Heart left ventricle (tissue), 16 donors: ENCODE data around the gene STK16. TPM values are rescaled to one million over a fixed set of nuclear protein-coding genes. Genes with fewer than 3 reads are reported as not detected.

Source experiments
- ATAC-seq, 4 donors: fragments of 200-7000 bp; cut with Tn5 transposase; one replicate each; pipeline ENCODE4 v1.9.1; 2020 to 2022; ENCODE audit warnings: moderate library complexity in 4 of 4, mild to moderate bottlenecking in 3 of 4, moderate number of reproducible peaks in 1 of 4
- DNase-seq, 5 donors: peaks; one replicate each; pipeline ENCODE4 v3.0.0-alpha.2; 2020
- H3K27ac ChIP-seq, 12 donors: fragments of 200-600 bp; sonication (generic) in 4 of 12; one replicate each; pipeline versions ENCODE4 v1.5.0 to v1.8.0; 2016 to 2022; ENCODE audit warnings: mild to moderate bottlenecking in 2 of 12
- H3K27me3 ChIP-seq, 9 donors: fragments of 200-600 bp; sonication (generic) in 2 of 9; one replicate each; pipeline versions ENCODE4 v1.5.1 to v1.8.0; 2016 to 2022; ENCODE audit warnings: mild to moderate bottlenecking in 3 of 9
- H3K36me3 ChIP-seq, 9 donors: fragments of 200-600 bp; sonication (generic) in 2 of 9; one replicate each; pipeline versions ENCODE4 v1.5.0 to v1.8.0; 2018 to 2022; ENCODE audit warnings: mild to moderate bottlenecking in 2 of 9
- H3K4me1 ChIP-seq, 12 donors: fragments of 200-600 bp; sonication (generic) in 4 of 12; one replicate each; pipeline versions ENCODE4 v1.5.0 to v1.8.0; 2016 to 2022; ENCODE audit warnings: mild to moderate bottlenecking in 3 of 12
- H3K4me3 ChIP-seq, 12 donors: fragments of 200-600 bp; sonication (generic) in 4 of 12; one replicate each; pipeline versions ENCODE4 v1.5.0 to v1.8.0; 2017 to 2022; ENCODE audit warnings: mild to moderate bottlenecking in 9 of 12, moderate library complexity in 4 of 12
- H3K9me3 ChIP-seq, 12 donors: fragments of 200-600 bp; sonication (generic) in 4 of 12; one replicate each; pipeline versions ENCODE4 v1.5.0 to v1.8.0; 2016 to 2022; ENCODE audit warnings: mild to moderate bottlenecking in 1 of 12
- CTCF ChIP-seq, 12 donors: fragments of 200-600 bp; sonication (generic) in 4 of 12; IDR thresholded peaks; one replicate each; pipeline versions ENCODE4 v1.5.0 to v1.8.0; 2018 to 2022; ENCODE audit warnings: antibody characterized with exemption in 12 of 12, mild to moderate bottlenecking in 5 of 12
- POLR2A ChIP-seq, 2 donors: fragments of 450-650 bp; IDR thresholded peaks; one replicate each; pipeline ENCODE4 v1.6.1; 2017; ENCODE audit warnings: antibody characterized with exemption in 2 of 2, mild to moderate bottlenecking in 2 of 2, moderate library complexity in 2 of 2
- WGBS, 4 donors: extraction: QIAGEN DNeasy Blood & Tissue Kit in 2 of 4; methylation state at CpG; one replicate each; pipeline versions ENCODE4 v1.1.5 to v1.1.7; 2013 to 2018; 5-methylcytosine and 5-hydroxymethylcytosine counted together
- intact Hi-C, 10 donors: fragments of 100-400 bp; cut with DNase I; formaldehyde crosslinking; loops; one replicate each; pipeline versions ENCODE4 v1.11.1 to v1.14.2; 2022
- polyA plus RNA-seq, 2 donors: library from polyadenylated mRNA; stranded (reverse); fragments of 200-250 nt; gene quantifications; one replicate each; pipeline ENCODE4 v1.2.3, GENCODE V29; 2013
- total RNA-seq, 9 donors: library from RNA; depleted of rRNA in 2 of 9; stranded (reverse); fragments of >200 nt in 2 of 9; fragmentation: NEBNext Ultra II Directional in 3 of 9; extraction: Animal tissue kit (Norgen Biotek cat#: 25700) in 3 of 9; gene quantifications; one replicate each; pipeline versions ENCODE4 v1.1.0 to v1.2.4, GENCODE V29; 2016 to 2023
- donor health status: ischemic (EF 13 %, LVEDD 7.1; RV severe dilation, severe dysfunction).
- donor health status: healthy with polysubstance abuse.
- donor health status: DM: no; HTN: yes; CAD: no.
- donor health status: DM: no; HTN: no; CAD: no.
- donor health status: ischemic (EF 25% LVEDD 6.9; RV normal size, moderate dysfunction).
- donor health status: ischemic (EF 25% LVEDD 5.7; RV mildly dilated, moderate dysfunction).
- donor health status: healthy.
- donor health status: DM: yes; HTN: yes; CAD: no.
- donor health status: ischemic (EF 35%, LVEDD 5.7; RV mildly dilated, moderate dysfunction).
- donor health status: nonischemic (EF 11% LVEDD 7.7; RV severe dilation, severe dysfunction).
- donor health status: DM: yes; HTN: yes; CAD: no.
- donor health status: PGD.
- donor health status: ischemic (EF 29% LVEDD 5.4; RV normal size, mild dysfunction).
- donor health status: nonischemic (EF 23%, LVEDD 6.1; RV moderate dilation, normal function).

STK16 gene
- total and polyA plus RNA-seq, 11 donors = 13.8 to 31.6 (median 19.1) TPM

- Histone ChIP-seq H3K36me3 (peaks cover 5 to 67% (median 62%) of the 10 kb centered on the region in 9 donors), H3K4me3 (no peak overlapping the region), H3K9me3 (no peaks in the 10 kb centered on the region), H3K27ac (no peak overlapping the region), H3K27me3 (no peaks in the 10 kb centered on the region), H3K4me1 (peaks cover 6 to 45% (median 33%) of the 10 kb centered on the region in 12 donors)
- intact Hi-C loops = loop anchor here in 1 of 10 donors (10.0 kb wide), 1 partner anchor 46 kb away; the partner anchor contains the start of genes CNPPD1, RETREG2 and SLC23A3
- 88 to 93% (median 89%) methylated on average over 19 of the region's 19 CpGs for WGBS, 4 donors
- DNase-seq (no peak), ATAC-seq (no peak)
- TF ChIP-seq POLR2A (IDR thresholded peaks at IDR 0.05) = no peak
- no peak for TF ChIP-seq CTCF (IDR thresholded peaks at IDR 0.05)
Observed at GRCh38 chr2:219220652-219221402, 24.5 kb upstream of the STK16 start.

- Histone ChIP-seq H3K36me3 (peaks cover 5 to 76% (median 71%) of the 10 kb centered on the region in 9 donors), H3K9me3 (no peaks in the 10 kb centered on the region), H3K4me3 (no peak overlapping the region), H3K4me1 (peaks cover 6 to 39% (median 27%) of the 10 kb centered on the region in 12 donors), H3K27ac (no peak overlapping the region), H3K27me3 (no peaks in the 10 kb centered on the region)
- ATAC-seq (no peak), DNase-seq (no peak)
- WGBS, 4 donors = 94 to 95% (median 95%) methylated on average over 16 of the region's 16 CpGs
- TF ChIP-seq CTCF (IDR thresholded peaks at IDR 0.05) (no peak), POLR2A (IDR thresholded peaks at IDR 0.05) (no peak)
- intact Hi-C loops = loop anchor here in 1 of 10 donors (10.0 kb wide), 1 partner anchor 47 kb away; the partner anchor contains the start of genes CNPPD1, RETREG2 and SLC23A3
Observed at GRCh38 chr2:219221957-219222518, 23.2 kb upstream of the STK16 start.

- ATAC-seq (no peak), DNase-seq (no peak)
- peaks cover 5 to 83% (median 73%) of the 10 kb centered on the region in 9 donors for H3K36me3 ChIP-seq
- H3K27me3 ChIP-seq = no peaks in the 10 kb centered on the region
- H3K27ac ChIP-seq = no peak overlapping the region
- intact Hi-C loops = loop anchor here in 1 of 10 donors (10.0 kb wide), 1 partner anchor 49 kb away; the partner anchor contains the start of genes CNPPD1, RETREG2 and SLC23A3
- no peak overlapping the region for H3K4me3 ChIP-seq
- WGBS, 4 donors = 90 to 94% (median 92%) methylated on average over 24 to 31 of the region's 31 CpGs
- peaks cover 9 to 43% (median 27%) of the 10 kb centered on the region in 12 donors for H3K4me1 ChIP-seq
- TF ChIP-seq CTCF (IDR thresholded peaks at IDR 0.05) (no peak), POLR2A (IDR thresholded peaks at IDR 0.05) (no peak)
- no peaks in the 10 kb centered on the region for H3K9me3 ChIP-seq
Observed at GRCh38 chr2:219223831-219224610, 21.3 kb upstream of the STK16 start.
